Activated CD8-positive, alpha-beta memory T cell treated with anti-CD3 and anti-CD28 coated beads, Interleukin-2, amount 50 U/mL, for 4 hours (primary cell): ENCODE results near the gene PIBF1.
A peak's percentile ranks its signal among the peaks of the same experiment; 100 is the strongest.
"Not testable (repeated sequence)": the region's sequence is repeated elsewhere in the genome, so short reads cannot be mapped to it uniquely, and the experiment has no call there.

Experiments
- DNase-seq: peaks from one replicate; pipeline ENCODE4 v3.0.0-alpha.2; 2020

The PIBF1 gene

DNA sequence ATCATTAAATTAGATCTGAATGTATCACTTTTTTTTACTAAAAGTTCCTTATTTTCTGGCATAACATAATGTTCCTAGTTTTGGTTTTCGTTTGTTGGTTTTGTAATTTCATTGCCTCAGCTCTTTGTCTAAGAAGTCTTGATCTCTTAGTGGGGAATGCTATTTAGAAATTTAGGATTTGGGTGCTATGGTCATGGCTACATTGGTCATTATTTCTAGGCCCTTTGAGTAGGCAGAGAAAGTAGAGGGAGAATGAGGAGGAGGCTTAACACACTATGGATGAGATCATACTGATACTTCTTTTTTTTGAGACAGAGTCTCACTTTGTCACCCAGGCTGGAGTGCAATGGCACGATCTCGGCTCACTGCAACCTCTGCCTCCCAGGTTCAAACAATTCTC is 41.8 kb downstream of the PIBF1 start:
- DNase-seq, result no peak

DNA sequence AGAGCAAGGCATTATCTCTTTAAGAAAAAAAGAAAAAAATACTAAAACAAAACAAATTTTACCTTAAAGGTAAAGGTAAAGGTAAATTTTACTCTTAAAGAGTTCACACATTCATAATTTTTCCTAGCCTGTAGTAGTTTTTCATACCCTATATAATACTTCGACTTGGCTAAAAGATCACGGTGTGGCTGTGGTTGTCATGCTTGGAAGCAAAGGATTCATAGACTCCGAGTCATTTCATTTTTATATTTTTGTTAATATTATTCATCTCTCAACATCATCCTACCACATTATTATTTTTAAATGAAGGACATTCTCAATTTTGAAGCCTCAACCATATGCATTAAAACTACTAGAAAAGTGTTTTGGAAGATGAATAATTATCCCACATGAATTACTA is 52.7 kb downstream of the PIBF1 start:
- no peak for DNase-seq

- peak; percentile 26 for DNase-seq
Measured at GRCh38 chr13:72839831-72840426, 58.0 kb downstream of the PIBF1 start.

- no peak for DNase-seq
Measured at GRCh38 chr13:72842991-72843390, 61.1 kb downstream of the PIBF1 start.

DNA sequence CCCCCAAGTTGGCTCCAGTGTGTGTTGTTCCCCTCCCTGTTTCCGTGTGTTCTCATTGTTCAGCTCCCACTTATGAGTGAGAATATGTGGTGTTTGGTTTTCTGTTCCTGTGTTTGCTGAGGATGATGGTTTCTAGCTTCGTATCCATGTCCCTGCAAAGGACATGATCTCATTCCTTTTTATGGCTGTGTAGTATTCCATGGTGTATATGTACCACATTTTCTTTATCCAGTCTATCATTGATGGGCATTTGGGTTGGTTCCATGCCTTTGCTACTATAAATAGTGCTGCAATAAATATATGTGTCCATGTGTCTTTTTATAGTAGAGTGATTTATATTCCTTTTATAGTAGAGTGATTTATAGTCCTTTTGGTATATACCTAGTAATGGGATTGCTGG is 63.2 kb downstream of the PIBF1 start:
- DNase-seq, result not testable (repeated sequence)

- DNase-seq, result no peak
Measured at GRCh38 chr13:72849571-72849970, 67.6 kb downstream of the PIBF1 start.

DNA sequence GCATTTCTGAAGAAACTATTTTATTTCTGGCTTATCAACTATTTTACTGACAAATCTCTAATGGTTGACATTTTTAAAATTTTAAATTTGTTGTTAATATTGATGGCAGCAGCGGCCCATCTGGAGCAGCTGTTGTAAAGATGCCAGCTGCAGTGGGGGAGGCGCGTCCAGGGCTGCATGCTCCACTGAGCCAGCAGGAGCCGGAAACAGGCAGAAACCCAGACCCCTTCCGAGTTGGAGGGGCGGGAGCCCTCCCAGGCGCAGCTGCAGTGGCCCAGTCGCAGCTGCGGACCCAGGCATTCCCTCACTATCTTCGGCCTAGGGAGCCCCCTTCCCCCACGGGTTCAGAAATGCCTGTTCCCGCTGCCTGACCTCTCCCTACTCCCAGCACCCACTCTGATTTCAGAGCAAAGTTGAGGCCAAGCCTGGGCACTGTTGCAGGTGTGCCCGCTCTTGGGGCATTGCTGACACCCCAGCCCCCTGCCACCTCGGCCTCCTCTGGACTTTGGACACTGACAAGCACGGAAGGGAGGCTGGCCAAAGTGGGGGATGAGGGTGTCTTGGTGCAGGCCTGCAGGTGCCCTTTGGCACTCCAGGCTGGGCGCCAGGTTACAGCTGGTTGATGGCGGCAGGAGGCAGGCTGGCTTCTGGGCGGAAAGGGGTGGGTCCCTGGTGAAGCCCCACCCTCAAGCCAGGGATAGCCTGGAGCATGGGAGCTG is 69.2 kb downstream of the PIBF1 start:
- no peak for DNase-seq

DNA sequence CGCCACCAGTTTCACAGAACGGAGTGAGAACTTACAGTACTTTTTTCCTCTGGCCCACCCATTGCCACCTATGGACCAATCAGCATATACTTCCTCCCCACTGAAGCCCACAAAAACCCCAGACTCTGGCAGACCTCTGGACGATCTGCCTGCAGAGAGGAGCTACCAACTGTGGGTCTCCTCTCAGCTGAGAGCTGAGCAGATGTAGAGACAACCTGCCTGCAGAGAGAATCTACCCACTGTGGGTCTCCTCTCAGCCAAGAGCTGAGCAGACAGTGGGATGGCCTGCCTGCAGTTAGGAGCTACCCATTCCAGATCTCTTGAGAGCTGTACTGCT is 69.7 kb downstream of the PIBF1 start:
- DNase-seq, result no peak

GRCh38 chr13:72852207-72852606 is 70.3 kb downstream of the PIBF1 start:
- DNase-seq, result no peak

DNA sequence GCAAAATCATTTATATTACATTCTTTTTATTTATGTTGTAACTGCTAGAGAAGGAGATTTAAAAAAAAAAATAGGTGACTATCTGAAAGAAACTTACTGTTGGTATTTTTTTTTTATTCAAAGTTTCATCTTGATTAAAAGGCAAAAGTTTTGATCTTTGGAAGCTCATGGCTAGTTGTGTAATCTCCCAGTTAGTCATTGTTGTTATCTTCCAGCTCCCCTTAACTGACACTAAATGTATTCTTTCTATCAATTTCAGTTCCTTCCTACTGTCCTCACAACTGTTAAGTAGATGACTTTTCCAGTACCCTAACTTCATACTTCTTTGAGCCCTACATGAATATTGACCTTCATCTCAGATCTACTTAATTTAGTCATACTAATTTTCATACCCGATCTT is 71.1 kb downstream of the PIBF1 start:
- DNase-seq, result no peak

DNA sequence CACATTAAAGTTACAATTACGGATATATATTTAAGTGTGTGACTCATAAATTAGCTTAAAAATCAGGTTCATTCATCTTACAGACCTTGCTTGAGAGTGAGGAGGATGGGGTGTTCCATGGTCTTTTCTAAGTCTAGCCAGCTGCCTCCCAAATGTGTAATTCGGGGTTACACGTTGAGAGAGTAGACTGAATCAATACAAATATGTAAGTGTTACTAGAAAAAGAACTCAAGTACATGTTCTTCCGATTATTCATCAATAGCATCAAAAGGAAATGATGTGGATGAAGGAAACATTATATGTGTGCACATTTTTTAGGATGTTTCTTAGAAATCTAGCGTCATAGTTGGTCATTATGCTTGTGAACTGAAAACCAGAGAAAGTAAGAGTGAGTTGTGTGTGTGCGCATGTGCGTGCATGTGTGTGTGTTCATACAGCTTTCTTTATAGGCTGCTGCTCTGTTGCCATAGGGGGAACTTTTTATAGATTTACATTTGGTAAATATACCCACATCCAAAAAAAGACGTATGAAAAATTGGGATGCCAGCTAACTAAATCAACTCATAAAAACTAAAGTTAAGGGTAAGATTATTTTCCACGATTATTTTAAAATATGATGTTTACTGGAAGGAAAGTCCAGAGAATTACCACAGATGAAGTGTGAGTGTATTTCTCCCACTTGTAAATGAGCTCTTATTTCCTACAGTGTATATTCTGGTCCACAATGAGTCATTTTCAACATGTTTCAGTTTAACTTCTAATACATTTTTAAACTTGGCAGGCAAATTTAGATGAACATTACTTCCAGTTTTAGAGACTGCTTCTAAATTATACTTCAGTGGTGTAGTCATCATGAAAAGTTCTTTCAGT is 82.4 kb downstream of the PIBF1 start:
- DNase-seq, result no peak

GRCh38 chr13:72868229-72868628 is 86.3 kb downstream of the PIBF1 start:
- no peak for DNase-seq

- DNase-seq, result no peak
Measured at GRCh38 chr13:72875233-72875632, 93.3 kb downstream of the PIBF1 start.

- DNase-seq, result no peak
Measured at GRCh38 chr13:72884101-72884500, 102.2 kb downstream of the PIBF1 start.

- DNase-seq, result no peak
Measured at GRCh38 chr13:72886272-72887067, 104.5 kb downstream of the PIBF1 start.

GRCh38 chr13:72889495-72889894 is 107.6 kb downstream of the PIBF1 start:
- no peak for DNase-seq

GRCh38 chr13:72890546-72890945 is 108.6 kb downstream of the PIBF1 start:
- DNase-seq, result no peak

- DNase-seq, result no peak
Measured at GRCh38 chr13:72891423-72891822, 109.5 kb downstream of the PIBF1 start.

DNA sequence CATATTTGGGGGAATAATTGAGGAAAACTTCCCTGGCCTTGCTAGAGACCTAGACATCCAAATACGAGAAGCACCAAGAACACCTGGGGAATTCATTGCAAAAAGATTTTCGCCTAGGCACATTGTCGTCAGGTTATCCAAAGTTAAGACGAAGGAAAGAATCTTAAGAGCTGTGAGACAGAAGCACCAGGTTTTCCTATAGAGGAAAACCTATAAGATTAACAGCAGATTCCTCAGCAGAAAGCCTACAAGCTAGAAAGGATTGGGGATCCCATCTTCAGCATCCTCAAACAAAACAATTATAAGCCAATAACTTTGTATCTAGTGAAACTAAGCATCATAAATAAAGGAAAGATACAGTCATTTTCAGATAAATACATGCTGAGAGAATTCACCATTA is 114.9 kb downstream of the PIBF1 start:
- DNase-seq, result no peak

DNA sequence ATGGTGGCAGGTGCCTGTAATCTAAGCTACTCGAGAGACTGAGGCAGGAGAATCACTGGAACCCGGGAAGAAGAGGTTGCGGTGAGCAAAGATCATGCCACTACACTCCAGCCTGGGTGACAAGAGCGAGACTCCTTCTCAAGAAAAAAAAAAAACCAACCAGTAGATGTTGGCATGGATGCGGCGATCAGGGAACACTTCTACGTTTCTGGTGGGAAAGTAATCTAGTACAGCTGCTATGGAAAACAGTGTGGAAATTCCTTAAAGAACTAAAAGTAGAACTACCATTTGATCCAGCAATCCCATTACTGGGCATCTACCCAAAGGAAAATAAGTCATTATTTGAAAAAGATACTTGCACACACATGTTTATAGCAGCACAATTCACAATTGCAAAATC is 119.6 kb downstream of the PIBF1 start:
- DNase-seq, result not testable (repeated sequence)

DNA sequence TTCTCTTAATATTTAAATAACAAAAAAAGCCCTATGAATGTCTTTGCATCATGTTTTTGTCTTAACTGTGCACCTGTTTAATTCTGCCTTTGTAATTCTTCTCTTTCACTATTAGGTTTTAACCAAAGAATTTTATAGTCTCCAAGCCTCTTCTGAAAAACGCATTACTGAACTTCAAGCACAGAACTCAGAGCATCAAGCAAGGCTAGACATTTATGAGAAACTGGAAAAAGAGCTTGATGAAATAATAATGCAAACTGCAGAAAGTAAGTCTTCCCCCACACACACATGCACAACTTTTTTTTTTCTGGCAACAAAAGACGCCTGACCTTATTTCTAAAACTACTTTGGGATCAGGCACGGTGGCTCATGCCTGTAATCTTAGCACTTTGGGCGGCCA is 126.5 kb downstream of the PIBF1 start:
- DNase-seq, result no peak

- DNase-seq, result no peak
Measured at GRCh38 chr13:72911981-72912380, 130.0 kb downstream of the PIBF1 start.

- no peak for DNase-seq
Measured at GRCh38 chr13:72920097-72920496, 138.2 kb downstream of the PIBF1 start.
